H9 (cell line): ENCODE measurements around the gene NTMT2. TPM values are rescaled to one million over a fixed set of nuclear protein-coding genes. Genes with fewer than 3 reads are reported as not detected.

Source experiments
- DNase-seq: peaks from one replicate; pipeline ENCODE4 v3.0.0-alpha.2; 2017
- H2AFZ ChIP-seq: one replicate; pipeline ENCODE4 v1.6.1; 2013; ENCODE audit warnings: mild to moderate bottlenecking, low read length, control low read depth, moderate library complexity
- H2AK5ac ChIP-seq: 2 replicates; pipeline ENCODE4 v1.6.1; 2013; ENCODE audit warnings: low read length, control low read depth, mixed read lengths; ENCODE audit not compliant: insufficient read length
- H2BK120ac ChIP-seq: one replicate; pipeline ENCODE4 v1.6.1; 2013; ENCODE audit warnings: low read depth, mild to moderate bottlenecking, low read length, control low read depth, inconsistent platforms; ENCODE audit not compliant: poor library complexity, severe bottlenecking
- H2BK12ac ChIP-seq: 2 replicates; pipeline ENCODE4 v1.6.1; 2013; ENCODE audit warnings: low read length, control low read depth, mixed read lengths, low read depth; ENCODE audit not compliant: insufficient read length
- H2BK15ac ChIP-seq: 2 replicates; pipeline ENCODE4 v1.6.1; 2013; ENCODE audit warnings: low read depth, low read length, control low read depth
- H2BK20ac ChIP-seq: one replicate; pipeline ENCODE4 v1.6.1; 2013; ENCODE audit warnings: low read depth, mild to moderate bottlenecking, low read length, control low read depth, inconsistent platforms; ENCODE audit not compliant: poor library complexity, severe bottlenecking
- H2BK5ac ChIP-seq: 2 replicates; pipeline ENCODE4 v1.6.1; 2013; ENCODE audit warnings: low read length, control low read depth, mixed read lengths; ENCODE audit not compliant: insufficient read length
- H3K14ac ChIP-seq: 2 replicates; pipeline ENCODE4 v1.6.1; 2013; ENCODE audit warnings: low read length, control low read depth; ENCODE audit not compliant: insufficient read depth
- H3K18ac ChIP-seq: 2 replicates; pipeline ENCODE4 v1.6.1; 2013; ENCODE audit warnings: low read depth, mild to moderate bottlenecking, mixed read lengths, low read length, control low read depth; ENCODE audit not compliant: insufficient read length
- H3K23ac ChIP-seq: 2 replicates; pipeline ENCODE4 v1.6.1; 2013; ENCODE audit warnings: low read length, control low read depth, mixed read lengths, low read depth; ENCODE audit not compliant: insufficient read length
- H3K23me2 ChIP-seq: 2 replicates; pipeline ENCODE4 v1.6.1; 2013; ENCODE audit warnings: low read depth, mild to moderate bottlenecking, mixed read lengths, low read length, control low read depth; ENCODE audit not compliant: insufficient read length, poor library complexity, severe bottlenecking
- H3K27ac ChIP-seq: 2 replicates; pipeline ENCODE4 v1.5.1; 2013; ENCODE audit warnings: low read length, control low read depth, mixed read lengths, low read depth; ENCODE audit not compliant: insufficient read length
- H3K27me3 ChIP-seq: 2 replicates; pipeline ENCODE4 v1.6.1; 2013; ENCODE audit warnings: low read length, control low read depth, inconsistent platforms; ENCODE audit not compliant: insufficient read depth
- H3K4ac ChIP-seq: 2 replicates; pipeline ENCODE4 v1.6.1; 2013; ENCODE audit warnings: low read depth, mild to moderate bottlenecking, control low read depth, inconsistent platforms, low read length, moderate library complexity
- H3K4me1 ChIP-seq: 2 replicates; pipeline ENCODE4 v1.6.1; 2013; ENCODE audit warnings: low read length, control low read depth, inconsistent platforms; ENCODE audit not compliant: insufficient read depth
- H3K4me2 ChIP-seq: 2 replicates; pipeline ENCODE4 v1.6.1; 2013; ENCODE audit warnings: low read length, control low read depth, mixed read lengths; ENCODE audit not compliant: insufficient read length, insufficient read depth
- H3K56ac ChIP-seq: 2 replicates; pipeline ENCODE4 v1.6.1; 2013; ENCODE audit warnings: low read depth, mild to moderate bottlenecking, mixed read lengths, low read length, control low read depth; ENCODE audit not compliant: insufficient read length
- H3K79me1 ChIP-seq: 2 replicates; pipeline ENCODE4 v1.6.1; 2013; ENCODE audit warnings: low read depth, mild to moderate bottlenecking, moderate library complexity, low read length, control low read depth, inconsistent platforms; ENCODE audit not compliant: insufficient read depth, poor library complexity, severe bottlenecking
- H3K79me2 ChIP-seq: 2 replicates; pipeline ENCODE4 v1.6.1; 2013; ENCODE audit warnings: low read length, control low read depth, inconsistent platforms; ENCODE audit not compliant: insufficient read depth
- H3K9ac ChIP-seq: 2 replicates; pipeline ENCODE4 v1.6.1; 2013; ENCODE audit warnings: low read length, control low read depth, mixed read lengths; ENCODE audit not compliant: insufficient read length; ENCODE audit errors: extremely low read depth
- H3K9me3 ChIP-seq: one replicate; pipeline ENCODE4 v1.6.1; 2013; ENCODE audit warnings: low read depth, low read length, inconsistent platforms; ENCODE audit not compliant: control insufficient read depth
- H3T11ph ChIP-seq: one replicate; pipeline ENCODE4 v1.6.1; 2013; ENCODE audit warnings: mild to moderate bottlenecking, low read length, control low read depth, inconsistent platforms
- H4K20me1 ChIP-seq: one replicate; pipeline ENCODE4 v1.6.1; 2013; ENCODE audit not compliant: control insufficient read depth, insufficient read length, insufficient read depth
- H4K5ac ChIP-seq: 2 replicates; pipeline ENCODE4 v1.6.1; 2013; ENCODE audit warnings: low read depth, mild to moderate bottlenecking, mixed read lengths, low read length, control low read depth; ENCODE audit not compliant: insufficient read length
- H4K8ac ChIP-seq: replicated peaks from 2 replicates; pipeline ENCODE4 v1.6.1; 2013; ENCODE audit warnings: low read length, control low read depth, mixed read lengths, low read depth; ENCODE audit not compliant: insufficient read length
- H4K91ac ChIP-seq: 2 replicates; pipeline ENCODE4 v1.6.1; 2013; ENCODE audit warnings: low read depth, mild to moderate bottlenecking, moderate library complexity, mixed read lengths, low read length, control low read depth; ENCODE audit not compliant: insufficient read length
- H3K27ac Mint-ChIP-seq, 3 experiments: 2 replicates in 2 of 3; 3 replicates in 1 of 3; pipeline ENCODE4 v1.8.0; 2020 to 2021; ENCODE audit warnings: mixed read lengths in 3 of 3, mild to moderate bottlenecking in 1 of 3, moderate library complexity in 1 of 3
- H3K27me3 Mint-ChIP-seq: 2 replicates; pipeline ENCODE4 v1.8.0; 2021; ENCODE audit warnings: low read depth, mild to moderate bottlenecking, moderate library complexity, mixed read lengths
- H3K36me3 Mint-ChIP-seq, 3 experiments: 2 replicates in 2 of 3; 3 replicates in 1 of 3; pipeline ENCODE4 v1.8.0; 2020 to 2021; ENCODE audit warnings: low read depth in 3 of 3, mixed read lengths in 3 of 3; ENCODE audit not compliant: insufficient read depth in 1 of 3
- H3K4me1 Mint-ChIP-seq, 2 experiments: 2 replicates each; pipeline ENCODE4 v1.8.0; 2020; ENCODE audit warnings: mixed read lengths in 2 of 2
- H3K4me3 Mint-ChIP-seq, 2 experiments: 2 replicates in 1 of 2; 3 replicates in 1 of 2; pipeline ENCODE4 v1.8.0; 2020 to 2021; ENCODE audit warnings: mild to moderate bottlenecking in 2 of 2, mixed read lengths in 2 of 2, moderate library complexity in 1 of 2
- H3K9me3 Mint-ChIP-seq, 2 experiments: 2 replicates in 1 of 2; 3 replicates in 1 of 2; pipeline ENCODE4 v1.8.0; 2020; ENCODE audit warnings: mild to moderate bottlenecking in 2 of 2, mixed read lengths in 2 of 2, moderate library complexity in 1 of 2
- CTCF ChIP-seq: fragments of 200-600 bp; sonication (generic); conservative IDR thresholded peaks from 3 replicates; pipeline ENCODE4 v1.8.0; 2021; ENCODE audit warnings: antibody characterized with exemption, mild to moderate bottlenecking
- WGBS: extraction: QIAGEN DNeasy Blood & Tissue Kit; methylation state at CpG from one replicate; pipeline ENCODE4 v1.1.7; 2013; ENCODE audit warnings: missing lambda C conversion rate, low lambda C conversion rate, mixed read lengths; ENCODE audit not compliant: insufficient read length; ENCODE audit errors: extremely low coverage; 5-methylcytosine and 5-hydroxymethylcytosine counted together
- total RNA-seq: library from RNA; stranded (reverse); gene quantifications from 2 replicates; pipeline ENCODE4 v1.2.1, GENCODE V29; 2021

NTMT2 gene
- total RNA-seq, 1 experiment from 2014 or later = 0.28 TPM

DNA sequence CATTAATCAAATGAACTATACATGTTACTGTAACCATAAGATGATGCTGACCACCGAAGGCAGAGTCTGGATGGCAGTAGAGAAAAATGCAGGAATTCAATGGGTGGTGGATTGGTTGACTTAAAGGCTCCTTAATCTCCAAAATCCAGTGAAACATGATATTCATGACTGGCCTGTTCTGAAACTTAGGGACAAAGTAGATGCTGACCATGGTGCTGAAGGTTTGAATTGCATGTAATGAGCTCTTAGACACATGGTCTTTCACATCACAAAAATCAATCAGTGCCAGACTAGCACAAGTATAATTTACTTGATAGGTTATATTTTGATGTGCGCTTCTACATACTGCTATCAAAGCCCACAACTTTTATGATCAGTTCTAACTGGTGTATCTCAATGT lies 30.9 kb upstream of the NTMT2 start:
- WGBS = no CpG with 5 or more reads among the region's 2 CpGs
- Histone ChIP-seq H4K20me1 (no peaks in the 10 kb centered on the region), H3K23me2 (no peaks in the 10 kb centered on the region), H2BK5ac (no peak overlapping the region), H2BK20ac (no peak overlapping the region), H3K79me1 (no peaks in the 10 kb centered on the region), H4K91ac (no peak overlapping the region), H3K9me3 (no peaks in the 10 kb centered on the region), H3K27ac (no peak overlapping the region), H3K9ac (no peak overlapping the region), H3K4me2 (no peak overlapping the region), H3K18ac (no peak overlapping the region), H3T11ph (no peak overlapping the region), H3K14ac (no peak overlapping the region), H3K4ac (no peak overlapping the region), H2AK5ac (no peak overlapping the region), H3K27me3 (no peaks in the 10 kb centered on the region), H3K79me2 (no peaks in the 10 kb centered on the region), H4K5ac (no peak overlapping the region), H2BK15ac (no peak overlapping the region), H2BK12ac (no peak overlapping the region), H3K56ac (no peak overlapping the region), H2AFZ (no peak overlapping the region), H3K23ac (no peak overlapping the region), H3K4me1 (no peaks in the 10 kb centered on the region), H4K8ac (no peak overlapping the region), H2BK120ac (no peak overlapping the region)
- DNase-seq = no peak
- Mint-ChIP-seq H3K4me3 (no peak overlapping the region), H3K27me3 (no peaks in the 10 kb centered on the region; the same call in 1 of the 2 replicates), H3K4me1 (no peaks in the 10 kb centered on the region), H3K9me3 (peaks cover 36 to 37% of the 10 kb centered on the region in 2 experiments), H3K36me3 (peaks cover 3 to 14% (median 6%) of the 10 kb centered on the region in 3 experiments; a peak in 4 of 7 replicates), H3K27ac (no peak overlapping the region)
- TF ChIP-seq CTCF = no peak
